ENCODE results near the gene CLDN8. TPM values are rescaled to one million over a fixed set of nuclear protein-coding genes. Genes with fewer than 3 reads are reported as not detected.

CLDN8 gene
- total and polyA plus RNA-seq, 11 donors, result not detected

- no peaks in the 10 kb centered on the region for H3K36me3 ChIP-seq
- no peak for DNase-seq
- no peak for ATAC-seq
- no peak overlapping the region for H3K27ac ChIP-seq
- no peaks in the 10 kb centered on the region for H3K4me1 ChIP-seq
- H3K4me3 ChIP-seq, result no peak overlapping the region
- no peaks in the 10 kb centered on the region for H3K9me3 ChIP-seq
- no peak for TF ChIP-seq POLR2A (IDR thresholded peaks at IDR 0.05)
- TF ChIP-seq, protein P1, sequence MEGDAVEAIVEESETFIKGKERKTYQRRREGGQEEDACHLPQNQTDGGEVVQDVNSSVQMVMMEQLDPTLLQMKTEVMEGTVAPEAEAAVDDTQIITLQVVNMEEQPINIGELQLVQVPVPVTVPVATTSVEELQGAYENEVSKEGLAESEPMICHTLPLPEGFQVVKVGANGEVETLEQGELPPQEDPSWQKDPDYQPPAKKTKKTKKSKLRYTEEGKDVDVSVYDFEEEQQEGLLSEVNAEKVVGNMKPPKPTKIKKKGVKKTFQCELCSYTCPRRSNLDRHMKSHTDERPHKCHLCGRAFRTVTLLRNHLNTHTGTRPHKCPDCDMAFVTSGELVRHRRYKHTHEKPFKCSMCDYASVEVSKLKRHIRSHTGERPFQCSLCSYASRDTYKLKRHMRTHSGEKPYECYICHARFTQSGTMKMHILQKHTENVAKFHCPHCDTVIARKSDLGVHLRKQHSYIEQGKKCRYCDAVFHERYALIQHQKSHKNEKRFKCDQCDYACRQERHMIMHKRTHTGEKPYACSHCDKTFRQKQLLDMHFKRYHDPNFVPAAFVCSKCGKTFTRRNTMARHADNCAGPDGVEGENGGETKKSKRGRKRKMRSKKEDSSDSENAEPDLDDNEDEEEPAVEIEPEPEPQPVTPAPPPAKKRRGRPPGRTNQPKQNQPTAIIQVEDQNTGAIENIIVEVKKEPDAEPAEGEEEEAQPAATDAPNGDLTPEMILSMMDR (IDR thresholded peaks at IDR 0.05), result no peak
- intact Hi-C loops (cut with DNase I), result no loop called here
- H3K27me3 ChIP-seq, result no peaks in the 10 kb centered on the region
Observed at GRCh38 chr21:30243691-30244090, 27.8 kb upstream of the CLDN8 start.

- H3K4me1 ChIP-seq, result no peaks in the 10 kb centered on the region
- H3K27me3 ChIP-seq, result no peaks in the 10 kb centered on the region
- H3K36me3 ChIP-seq, result no peaks in the 10 kb centered on the region
- no peak overlapping the region for H3K4me3 ChIP-seq
- DNase-seq (no peak), ATAC-seq (no peak)
- 69 to 87% (median 80%) methylated on average over 3 of the region's 3 CpGs for WGBS, 4 donors
- no peak overlapping the region for H3K27ac ChIP-seq
- intact Hi-C loops (cut with DNase I), result no loop called here
- no peaks in the 10 kb centered on the region for H3K9me3 ChIP-seq
- no peak for TF ChIP-seq POLR2A (IDR thresholded peaks at IDR 0.05)
- TF ChIP-seq, protein P1 (IDR thresholded peaks at IDR 0.05), result no peak
Observed at GRCh38 chr21:30240661-30241060, 24.8 kb upstream of the CLDN8 start.

GRCh38 chr21:30238168-30238567 is 22.3 kb upstream of the CLDN8 start:
- Histone ChIP-seq H3K36me3 (no peaks in the 10 kb centered on the region), H3K4me1 (peaks cover 0 to 7% (median 0%) of the 10 kb centered on the region in 12 donors), H3K4me3 (no peak overlapping the region), H3K9me3 (no peaks in the 10 kb centered on the region), H3K27ac (no peak overlapping the region), H3K27me3 (no peaks in the 10 kb centered on the region)
- 82 to 98% (median 92%) methylated on average over 1 of the region's 1 CpG for WGBS, 4 donors
- no peak for DNase-seq
- no peak for ATAC-seq
- TF ChIP-seq, protein P1 (IDR thresholded peaks at IDR 0.05), result no peak
- TF ChIP-seq POLR2A (IDR thresholded peaks at IDR 0.05), result no peak
- intact Hi-C loops (cut with DNase I), result no loop called here

- Histone ChIP-seq H3K27ac (no peak overlapping the region), H3K36me3 (no peaks in the 10 kb centered on the region), H3K4me1 (peaks cover 0 to 7% (median 0%) of the 10 kb centered on the region in 12 donors), H3K4me3 (no peak overlapping the region), H3K27me3 (no peaks in the 10 kb centered on the region), H3K9me3 (no peaks in the 10 kb centered on the region)
- no peak for TF ChIP-seq POLR2A (IDR thresholded peaks at IDR 0.05)
- TF ChIP-seq, protein P1 (IDR thresholded peaks at IDR 0.05), result no peak
- no peak for ATAC-seq
- intact Hi-C loops (cut with DNase I), result no loop called here
- no peak for DNase-seq
- 52 to 59% (median 55%) methylated on average over 2 of the region's 2 CpGs for WGBS, 4 donors
Observed at GRCh38 chr21:30234643-30235042, 18.7 kb upstream of the CLDN8 start.

All from heart left ventricle (tissue), 16 donors.